Neural cell (in vitro differentiated cells): ENCODE data around the gene LDLRAD3. TPM values are rescaled to one million over a fixed set of nuclear protein-coding genes. Genes with fewer than 3 reads are reported as not detected.

ENCODE experiments used
- H2AFZ ChIP-seq: fragments of 200-600, 300-800 bp; sonication (generic), shearing (Covaris generic); 2 replicates; pipeline ENCODE4 v1.6.0; 2014; ENCODE audit warnings: low read depth, mild to moderate bottlenecking, antibody characterized with exemption, low read length, moderate library complexity
- H3F3A ChIP-seq: fragments of 200-600 bp; shearing (Covaris generic); 2 replicates; pipeline ENCODE4 v1.6.1; 2016; ENCODE audit warnings: mild to moderate bottlenecking, moderate library complexity, mixed read lengths, antibody characterized with exemption, low read length; ENCODE audit not compliant: insufficient read depth, poor library complexity, severe bottlenecking
- H3K27ac ChIP-seq: fragments of 200-600, 300-800 bp; sonication (generic), shearing (Covaris generic); 2 replicates; pipeline ENCODE4 v1.5.1; 2014; ENCODE audit warnings: mild to moderate bottlenecking, low read length, moderate library complexity
- H3K27me3 ChIP-seq: fragments of 300-800, 200-600 bp; sonication (generic), shearing (Covaris generic); 2 replicates; pipeline ENCODE4 v1.6.0; 2014; ENCODE audit warnings: mild to moderate bottlenecking, low read depth, low read length, moderate library complexity; ENCODE audit not compliant: insufficient read depth
- H3K36me3 ChIP-seq: fragments of 300-800, 200-600 bp; sonication (generic), shearing (Covaris generic); 2 replicates; pipeline ENCODE4 v1.5.1; 2014; ENCODE audit warnings: mild to moderate bottlenecking, antibody characterized with exemption, low read length, moderate library complexity; ENCODE audit not compliant: insufficient read depth
- H3K4me2 ChIP-seq: fragments of 300-800, 200-600 bp; sonication (generic), shearing (Covaris generic); 2 replicates; pipeline ENCODE4 v1.6.0; 2014; ENCODE audit warnings: mild to moderate bottlenecking, low read length
- H3K4me3 ChIP-seq: fragments of 300-800, 200-600 bp; sonication (generic), shearing (Covaris generic); 2 replicates; pipeline ENCODE4 v1.5.1; 2014; ENCODE audit warnings: mild to moderate bottlenecking, low read length, moderate library complexity
- H3K79me2 ChIP-seq: fragments of 200-600 bp; shearing (Covaris generic); replicated peaks from 2 replicates; pipeline ENCODE4 v1.6.0; 2014; ENCODE audit warnings: mild to moderate bottlenecking, low read length, moderate library complexity; ENCODE audit not compliant: insufficient read depth
- H3K9ac ChIP-seq: fragments of 300-800, 200-600 bp; sonication (generic), shearing (Covaris generic); 2 replicates; pipeline ENCODE4 v1.6.1; 2016; ENCODE audit warnings: mild to moderate bottlenecking, low read length, mixed read lengths
- H3K9me2 ChIP-seq: fragments of 200-600 bp; shearing (Covaris generic); 2 replicates; pipeline ENCODE4 v1.6.1; 2016; ENCODE audit warnings: mild to moderate bottlenecking, low read length, mixed read lengths; ENCODE audit not compliant: insufficient read depth
- H3K9me3 ChIP-seq: fragments of 200-600, 300-800 bp; sonication (generic), shearing (Covaris generic); 2 replicates; pipeline ENCODE4 v1.6.1; 2016; ENCODE audit warnings: mild to moderate bottlenecking, mixed run types, low read length, moderate library complexity, mixed read lengths
- H4K20me1 ChIP-seq: fragments of 200-600 bp; shearing (Covaris generic); 2 replicates; pipeline ENCODE4 v1.6.1; 2016; ENCODE audit warnings: mild to moderate bottlenecking, mixed run types; ENCODE audit not compliant: insufficient read depth
- EP300 ChIP-seq: fragments of 450-650 bp; conservative IDR thresholded peaks from 2 replicates; pipeline ENCODE4 v1.6.1; 2014; ENCODE audit warnings: antibody characterized with exemption, mild to moderate bottlenecking, moderate library complexity; ENCODE audit not compliant: poor library complexity, severe bottlenecking
- EZH2 ChIP-seq: fragments of 200-600, 300-800 bp; shearing (Covaris generic), sonication (generic); IDR thresholded peaks from 2 replicates; pipeline ENCODE4 v1.6.1; 2014; ENCODE audit warnings: antibody characterized with exemption, low read length, borderline replicate concordance, mild to moderate bottlenecking; ENCODE audit not compliant: insufficient read depth, poor library complexity, severe bottlenecking
- MXI1 ChIP-seq: fragments of 450-650 bp; conservative IDR thresholded peaks from 2 replicates; pipeline ENCODE4 v1.6.1; 2014; ENCODE audit warnings: antibody characterized with exemption, mild to moderate bottlenecking; ENCODE audit not compliant: poor library complexity, severe bottlenecking
- POLR2AphosphoS5 ChIP-seq: IDR thresholded peaks from 2 replicates; pipeline ENCODE4 v1.6.1; 2012
- RAD21 ChIP-seq: fragments of 450-650 bp; conservative IDR thresholded peaks from 2 replicates; pipeline ENCODE4 v1.6.1; 2014; ENCODE audit warnings: antibody characterized with exemption, mild to moderate bottlenecking, moderate library complexity
- SMC3 ChIP-seq: fragments of 450-650 bp; conservative IDR thresholded peaks from 2 replicates; pipeline ENCODE4 v1.6.1; 2014; ENCODE audit warnings: antibody characterized with exemption, mild to moderate bottlenecking, moderate library complexity; ENCODE audit not compliant: poor library complexity
- TAF1 ChIP-seq: IDR thresholded peaks from 2 replicates; pipeline ENCODE4 v1.6.1; 2012; ENCODE audit warnings: low read depth
- polyA plus RNA-seq: library from polyadenylated mRNA; depleted of rRNA; stranded (reverse); fragments of >200 nt; gene quantifications from 2 replicates; pipeline ENCODE4 v1.2.3, GENCODE V29; 2014
- TF ChIP-seq, protein P1 (sequence below): fragments of 450-650 bp; IDR thresholded peaks from 2 replicates; pipeline ENCODE4 v1.5.1; 2014; ENCODE audit warnings: antibody characterized with exemption, mild to moderate bottlenecking, moderate library complexity; ENCODE audit not compliant: poor library complexity, severe bottlenecking
- TF ChIP-seq, protein P2 (sequence below): IDR thresholded peaks from 2 replicates; pipeline ENCODE4 v1.6.1; 2012; ENCODE audit warnings: borderline replicate concordance

LDLRAD3 gene
- polyA plus RNA-seq, 1 donor from 2014 or later = 3.5 TPM

DNA sequence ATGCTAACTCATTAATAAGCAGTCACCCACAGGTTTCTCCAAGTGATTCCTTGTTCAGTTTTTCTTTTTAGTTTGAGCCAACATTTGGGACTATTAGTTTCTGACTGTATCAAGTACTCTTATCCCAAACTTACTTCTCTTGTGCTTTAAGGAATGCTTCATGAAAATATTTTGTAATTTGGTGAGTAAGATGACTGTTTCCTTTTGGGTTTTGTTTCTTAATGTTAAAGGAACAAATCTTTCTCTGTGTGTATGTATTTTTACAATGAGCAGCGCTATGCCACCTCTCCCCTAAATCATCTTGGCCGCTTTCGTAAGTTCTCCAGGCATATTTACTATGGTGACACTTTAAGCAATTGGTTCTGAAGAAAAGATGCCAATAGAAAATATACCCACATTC lies 72.4 kb downstream of the LDLRAD3 start:
- Histone ChIP-seq H3K4me3 (no peak overlapping the region), H3K27ac (no peak overlapping the region), H3K9ac (no peak overlapping the region), H3F3A (no peaks in the 10 kb centered on the region), H4K20me1 (no peaks in the 10 kb centered on the region), H3K9me2 (no peaks in the 10 kb centered on the region), H2AFZ (no peak overlapping the region), H3K9me3 (no peaks in the 10 kb centered on the region), H3K27me3 (no peaks in the 10 kb centered on the region), H3K79me2 (no peaks in the 10 kb centered on the region), H3K36me3 (no peaks in the 10 kb centered on the region), H3K4me2 (no peak overlapping the region)
- TF ChIP-seq, protein P1, sequence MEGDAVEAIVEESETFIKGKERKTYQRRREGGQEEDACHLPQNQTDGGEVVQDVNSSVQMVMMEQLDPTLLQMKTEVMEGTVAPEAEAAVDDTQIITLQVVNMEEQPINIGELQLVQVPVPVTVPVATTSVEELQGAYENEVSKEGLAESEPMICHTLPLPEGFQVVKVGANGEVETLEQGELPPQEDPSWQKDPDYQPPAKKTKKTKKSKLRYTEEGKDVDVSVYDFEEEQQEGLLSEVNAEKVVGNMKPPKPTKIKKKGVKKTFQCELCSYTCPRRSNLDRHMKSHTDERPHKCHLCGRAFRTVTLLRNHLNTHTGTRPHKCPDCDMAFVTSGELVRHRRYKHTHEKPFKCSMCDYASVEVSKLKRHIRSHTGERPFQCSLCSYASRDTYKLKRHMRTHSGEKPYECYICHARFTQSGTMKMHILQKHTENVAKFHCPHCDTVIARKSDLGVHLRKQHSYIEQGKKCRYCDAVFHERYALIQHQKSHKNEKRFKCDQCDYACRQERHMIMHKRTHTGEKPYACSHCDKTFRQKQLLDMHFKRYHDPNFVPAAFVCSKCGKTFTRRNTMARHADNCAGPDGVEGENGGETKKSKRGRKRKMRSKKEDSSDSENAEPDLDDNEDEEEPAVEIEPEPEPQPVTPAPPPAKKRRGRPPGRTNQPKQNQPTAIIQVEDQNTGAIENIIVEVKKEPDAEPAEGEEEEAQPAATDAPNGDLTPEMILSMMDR = no peak
- TF ChIP-seq RAD21 (no peak), TAF1 (no peak), EP300 (no peak), MXI1 (no peak), POLR2AphosphoS5 (no peak), EZH2 (no peak), SMC3 (no peak)
- TF ChIP-seq, protein P2, sequence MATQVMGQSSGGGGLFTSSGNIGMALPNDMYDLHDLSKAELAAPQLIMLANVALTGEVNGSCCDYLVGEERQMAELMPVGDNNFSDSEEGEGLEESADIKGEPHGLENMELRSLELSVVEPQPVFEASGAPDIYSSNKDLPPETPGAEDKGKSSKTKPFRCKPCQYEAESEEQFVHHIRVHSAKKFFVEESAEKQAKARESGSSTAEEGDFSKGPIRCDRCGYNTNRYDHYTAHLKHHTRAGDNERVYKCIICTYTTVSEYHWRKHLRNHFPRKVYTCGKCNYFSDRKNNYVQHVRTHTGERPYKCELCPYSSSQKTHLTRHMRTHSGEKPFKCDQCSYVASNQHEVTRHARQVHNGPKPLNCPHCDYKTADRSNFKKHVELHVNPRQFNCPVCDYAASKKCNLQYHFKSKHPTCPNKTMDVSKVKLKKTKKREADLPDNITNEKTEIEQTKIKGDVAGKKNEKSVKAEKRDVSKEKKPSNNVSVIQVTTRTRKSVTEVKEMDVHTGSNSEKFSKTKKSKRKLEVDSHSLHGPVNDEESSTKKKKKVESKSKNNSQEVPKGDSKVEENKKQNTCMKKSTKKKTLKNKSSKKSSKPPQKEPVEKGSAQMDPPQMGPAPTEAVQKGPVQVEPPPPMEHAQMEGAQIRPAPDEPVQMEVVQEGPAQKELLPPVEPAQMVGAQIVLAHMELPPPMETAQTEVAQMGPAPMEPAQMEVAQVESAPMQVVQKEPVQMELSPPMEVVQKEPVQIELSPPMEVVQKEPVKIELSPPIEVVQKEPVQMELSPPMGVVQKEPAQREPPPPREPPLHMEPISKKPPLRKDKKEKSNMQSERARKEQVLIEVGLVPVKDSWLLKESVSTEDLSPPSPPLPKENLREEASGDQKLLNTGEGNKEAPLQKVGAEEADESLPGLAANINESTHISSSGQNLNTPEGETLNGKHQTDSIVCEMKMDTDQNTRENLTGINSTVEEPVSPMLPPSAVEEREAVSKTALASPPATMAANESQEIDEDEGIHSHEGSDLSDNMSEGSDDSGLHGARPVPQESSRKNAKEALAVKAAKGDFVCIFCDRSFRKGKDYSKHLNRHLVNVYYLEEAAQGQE = no peak

DNA sequence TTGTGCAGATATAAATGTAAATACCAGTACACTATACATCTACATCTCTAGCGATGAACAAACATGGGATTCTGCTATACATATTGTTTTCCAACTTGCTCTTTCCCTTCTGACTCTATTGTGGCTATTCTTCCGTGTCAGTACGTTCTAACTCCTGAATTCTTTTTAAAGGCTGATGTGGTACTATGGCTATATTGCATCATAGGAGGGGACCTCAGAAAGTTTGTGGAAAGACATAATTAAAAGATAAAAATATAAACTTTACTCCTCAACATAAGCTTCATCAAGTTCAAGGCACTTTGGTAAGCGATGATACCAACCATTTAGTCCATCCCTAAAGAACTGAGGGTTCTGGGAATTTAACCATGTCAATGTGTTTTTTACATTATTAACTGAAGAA lies 72.8 kb downstream of the LDLRAD3 start:
- H3K9me3 ChIP-seq = no peaks in the 10 kb centered on the region
- no peaks in the 10 kb centered on the region for H4K20me1 ChIP-seq
- H3K9me2 ChIP-seq = no peaks in the 10 kb centered on the region
- no peak overlapping the region for H3K4me3 ChIP-seq
- no peaks in the 10 kb centered on the region for H3K79me2 ChIP-seq
- H3K27me3 ChIP-seq = no peaks in the 10 kb centered on the region
- H3K36me3 ChIP-seq = no peaks in the 10 kb centered on the region
- no peak overlapping the region for H3K4me2 ChIP-seq
- H2AFZ ChIP-seq = no peak overlapping the region
- H3K27ac ChIP-seq = no peak overlapping the region
- no peak for TF ChIP-seq POLR2AphosphoS5
- no peak for TF ChIP-seq RAD21
- TF ChIP-seq, protein P2 = no peak
- TF ChIP-seq SMC3 = no peak
- TF ChIP-seq, protein P1 = no peak
- no peak for TF ChIP-seq EZH2
- TF ChIP-seq EP300 = no peak
- TF ChIP-seq TAF1 = no peak
- TF ChIP-seq MXI1 = no peak
- no peaks in the 10 kb centered on the region for H3F3A ChIP-seq
- H3K9ac ChIP-seq = no peak overlapping the region
